Esophagus (tissue), 2 donors: Measurements from ENCODE around the gene TIMM10B. TPM values are rescaled to one million over a fixed set of nuclear protein-coding genes. Genes with fewer than 3 reads are reported as not detected.

ENCODE experiments used
- H3K27ac ChIP-seq, 2 donors: one replicate each; pipeline ENCODE4 v1.5.1; 2013; ENCODE audit warnings: low read depth in 2 of 2, mild to moderate bottlenecking in 2 of 2, inconsistent platforms in 1 of 2, low read length in 1 of 2, moderate library complexity in 1 of 2
- H3K27me3 ChIP-seq, 2 donors: one replicate each; pipeline ENCODE4 v1.6.1; 2013; ENCODE audit warnings: low read length in 2 of 2, control low read depth in 1 of 2, mild to moderate bottlenecking in 1 of 2; ENCODE audit not compliant: insufficient read depth in 2 of 2, control insufficient read depth in 1 of 2
- H3K36me3 ChIP-seq, 2 donors: one replicate each; pipeline ENCODE4 v1.6.1; 2013; ENCODE audit warnings: low read length in 1 of 2; ENCODE audit not compliant: control insufficient read depth in 2 of 2, insufficient read depth in 2 of 2
- H3K4me1 ChIP-seq, 2 donors: one replicate each; pipeline ENCODE4 v1.6.1; 2013; ENCODE audit warnings: low read length in 1 of 2; ENCODE audit not compliant: control insufficient read depth in 2 of 2, insufficient read depth in 2 of 2
- H3K4me3 ChIP-seq, 2 donors: one replicate each; pipeline ENCODE4 v1.5.1; 2013; ENCODE audit warnings: low read length in 2 of 2, mild to moderate bottlenecking in 2 of 2, low read depth in 1 of 2, moderate library complexity in 1 of 2
- H3K9me3 ChIP-seq, 2 donors: one replicate each; pipeline ENCODE4 v1.6.1; 2013; ENCODE audit warnings: mild to moderate bottlenecking in 2 of 2, low read depth in 1 of 2, low read length in 1 of 2, moderate library complexity in 1 of 2; ENCODE audit not compliant: control insufficient read depth in 2 of 2, insufficient read depth in 1 of 2
- WGBS, 2 donors: extraction: QIAGEN DNeasy Blood & Tissue Kit; methylation state at CpG; one replicate each; pipeline ENCODE4 v1.1.7; 2013; 5-methylcytosine and 5-hydroxymethylcytosine counted together
- polyA plus RNA-seq, 2 donors: library from polyadenylated mRNA; stranded (reverse); fragments of 200-250 nt; gene quantifications; one replicate each; pipeline ENCODE4 v1.2.3, GENCODE V29; 2013
- donor health status: healthy with polysubstance abuse.
- donor health status: Bipolar disorder and iron deficiency.

Gene TIMM10B
- polyA plus RNA-seq, 2 donors: 7.9 to 15.9 TPM

DNA sequence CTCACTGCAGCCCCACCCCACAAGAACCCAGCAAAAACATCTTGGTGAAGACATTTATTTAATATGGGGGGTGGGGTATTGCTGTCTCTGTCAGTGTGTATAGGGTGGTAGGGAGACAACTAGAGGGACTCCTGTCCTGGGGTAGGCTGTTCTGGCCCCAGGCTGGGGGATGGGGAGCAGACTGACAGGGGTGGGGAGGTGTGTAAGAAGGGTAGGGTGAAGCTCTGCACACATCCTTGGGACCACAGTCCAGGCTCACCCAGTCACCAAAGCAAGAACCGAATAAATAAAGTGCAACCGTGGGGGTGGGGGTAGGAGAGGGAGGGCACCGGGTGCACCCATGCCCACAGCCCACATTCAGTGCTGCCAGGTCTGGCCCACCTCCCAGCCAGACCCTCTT is 32.7 kb upstream of the TIMM10B start:
- H3K36me3 ChIP-seq: peaks cover 3 to 15% of the 10 kb centered on the region in 2 donors
- no peak overlapping the region for H3K27ac ChIP-seq
- no peaks in the 10 kb centered on the region for H3K4me1 ChIP-seq
- WGBS, 2 donors: 88 to 90% methylated on average over 3 of the region's 3 CpGs
- no peaks in the 10 kb centered on the region for H3K27me3 ChIP-seq
- H3K9me3 ChIP-seq: no peaks in the 10 kb centered on the region
- H3K4me3 ChIP-seq: no peak overlapping the region

- Histone ChIP-seq H3K4me1 (no peaks in the 10 kb centered on the region), H3K9me3 (peaks cover 0 to 2% of the 10 kb centered on the region in 2 donors), H3K27me3 (no peaks in the 10 kb centered on the region), H3K27ac (no peak overlapping the region), H3K36me3 (peaks cover 9 to 35% of the 10 kb centered on the region in 2 donors), H3K4me3 (no peak overlapping the region)
- 81 to 86% methylated on average over 3 of the region's 3 CpGs for WGBS, 2 donors
Measured at GRCh38 chr11:6452219-6452618, 29.1 kb upstream of the TIMM10B start.

DNA sequence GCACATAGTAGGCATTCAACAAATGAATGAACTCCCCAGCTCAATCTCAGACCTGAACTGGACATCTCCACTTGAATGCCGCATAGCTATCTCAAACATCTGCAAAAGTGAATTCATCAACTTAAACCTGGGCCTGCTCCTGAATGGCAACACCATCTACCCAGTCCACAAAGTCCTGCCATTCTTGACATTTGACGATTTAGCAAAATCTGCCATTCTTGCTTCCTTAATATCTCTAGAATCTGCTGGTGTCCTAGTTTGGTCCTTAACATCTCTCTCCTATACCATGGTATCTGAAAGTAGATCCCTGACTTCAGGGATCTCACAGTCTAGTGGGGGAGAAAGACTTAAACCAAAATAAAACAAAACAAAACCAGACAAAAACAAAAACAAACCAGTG is 28.1 kb upstream of the TIMM10B start:
- H3K36me3 ChIP-seq: peaks cover 12 to 40% of the 10 kb centered on the region in 2 donors

DNA sequence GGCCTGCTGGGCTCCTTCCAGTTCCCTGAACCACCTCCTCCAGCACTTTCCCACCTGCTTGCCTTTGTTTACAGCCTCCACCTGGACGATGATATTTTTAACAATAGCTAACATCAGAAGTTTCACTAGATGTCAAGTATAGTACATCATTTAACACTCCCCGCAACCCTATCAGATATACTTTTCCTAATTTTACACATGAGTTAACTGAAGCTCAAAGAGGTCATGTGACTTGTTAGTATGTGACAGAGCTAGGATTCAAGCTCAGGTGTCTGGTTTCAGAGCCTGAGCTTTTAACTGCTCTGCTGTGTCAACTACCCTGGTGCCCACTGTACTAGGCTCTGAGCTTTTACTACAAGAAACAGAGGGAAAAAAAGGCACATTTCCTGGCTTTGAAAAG is 26.2 kb upstream of the TIMM10B start:
- WGBS, 2 donors: 48 to 76% methylated on average over 2 of the region's 2 CpGs
- no peaks in the 10 kb centered on the region for H3K4me1 ChIP-seq
- peaks cover 11 to 29% of the 10 kb centered on the region in 2 donors for H3K36me3 ChIP-seq
- H3K4me3 ChIP-seq: no peak overlapping the region
- peaks cover 0 to 2% of the 10 kb centered on the region in 2 donors for H3K9me3 ChIP-seq
- H3K27ac ChIP-seq: no peak overlapping the region
- H3K27me3 ChIP-seq: no peaks in the 10 kb centered on the region

More for the DNA sequence above, 28.1 kb upstream of the TIMM10B start:
- no peak overlapping the region for H3K27ac ChIP-seq
- no peaks in the 10 kb centered on the region for H3K4me1 ChIP-seq
- WGBS, 2 donors: 96 to 97% methylated on average over 2 of the region's 2 CpGs
- H3K9me3 ChIP-seq: peaks cover 0 to 2% of the 10 kb centered on the region in 2 donors
- H3K4me3 ChIP-seq: no peak overlapping the region
- H3K27me3 ChIP-seq: no peaks in the 10 kb centered on the region

DNA sequence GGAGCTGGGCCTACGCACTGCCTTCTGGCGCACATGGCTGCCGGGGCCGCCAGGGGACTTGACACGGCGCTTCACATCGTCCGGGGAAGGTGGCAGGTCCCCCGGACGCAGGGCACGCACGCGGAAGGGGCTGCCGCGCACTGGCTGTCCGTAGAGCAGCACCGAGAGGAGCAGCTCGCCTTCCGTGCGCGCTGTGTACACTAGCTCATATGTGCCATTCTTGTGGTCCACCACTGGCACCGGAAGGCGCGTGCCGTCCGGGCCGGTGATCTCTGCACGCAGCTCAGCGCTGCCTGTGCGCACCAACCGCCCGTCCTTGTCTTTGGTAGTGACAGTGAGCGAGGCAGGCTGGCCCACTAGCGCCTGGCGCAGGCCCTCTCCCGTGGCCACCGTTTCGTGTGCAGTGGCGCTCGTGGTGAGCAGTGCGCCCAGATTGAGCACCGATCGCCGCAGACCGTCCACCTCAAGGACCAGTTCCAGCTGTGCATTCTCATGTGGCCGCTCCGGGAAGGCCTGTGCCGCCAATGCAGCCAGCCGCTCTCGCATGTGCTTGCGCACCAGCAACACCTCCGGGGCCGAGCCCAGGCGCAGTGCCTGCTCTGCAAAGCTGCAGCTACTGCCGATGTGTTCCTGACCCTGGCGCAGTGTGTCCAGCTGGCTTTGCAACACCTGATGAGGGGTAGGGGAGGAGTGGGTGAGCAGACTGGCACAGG is 24.8 kb upstream of the TIMM10B start:
- no peak overlapping the region for H3K27ac ChIP-seq
- H3K9me3 ChIP-seq: peaks cover 0 to 2% of the 10 kb centered on the region in 2 donors
- peaks cover 11 to 24% of the 10 kb centered on the region in 2 donors for H3K36me3 ChIP-seq
- 96 to 97% methylated on average over 56 of the region's 56 CpGs for WGBS, 2 donors
- H3K4me3 ChIP-seq: no peak overlapping the region
- no peaks in the 10 kb centered on the region for H3K4me1 ChIP-seq
- H3K27me3 ChIP-seq: no peaks in the 10 kb centered on the region

- Histone ChIP-seq H3K4me3 (no peak overlapping the region), H3K9me3 (peaks cover 0 to 2% of the 10 kb centered on the region in 2 donors), H3K4me1 (no peaks in the 10 kb centered on the region), H3K36me3 (peaks cover 11 to 24% of the 10 kb centered on the region in 2 donors), H3K27ac (no peak overlapping the region), H3K27me3 (no peaks in the 10 kb centered on the region)
- WGBS, 2 donors: 90 to 95% methylated on average over 26 of the region's 26 CpGs
Measured at GRCh38 chr11:6457581-6458320, 23.6 kb upstream of the TIMM10B start.

DNA sequence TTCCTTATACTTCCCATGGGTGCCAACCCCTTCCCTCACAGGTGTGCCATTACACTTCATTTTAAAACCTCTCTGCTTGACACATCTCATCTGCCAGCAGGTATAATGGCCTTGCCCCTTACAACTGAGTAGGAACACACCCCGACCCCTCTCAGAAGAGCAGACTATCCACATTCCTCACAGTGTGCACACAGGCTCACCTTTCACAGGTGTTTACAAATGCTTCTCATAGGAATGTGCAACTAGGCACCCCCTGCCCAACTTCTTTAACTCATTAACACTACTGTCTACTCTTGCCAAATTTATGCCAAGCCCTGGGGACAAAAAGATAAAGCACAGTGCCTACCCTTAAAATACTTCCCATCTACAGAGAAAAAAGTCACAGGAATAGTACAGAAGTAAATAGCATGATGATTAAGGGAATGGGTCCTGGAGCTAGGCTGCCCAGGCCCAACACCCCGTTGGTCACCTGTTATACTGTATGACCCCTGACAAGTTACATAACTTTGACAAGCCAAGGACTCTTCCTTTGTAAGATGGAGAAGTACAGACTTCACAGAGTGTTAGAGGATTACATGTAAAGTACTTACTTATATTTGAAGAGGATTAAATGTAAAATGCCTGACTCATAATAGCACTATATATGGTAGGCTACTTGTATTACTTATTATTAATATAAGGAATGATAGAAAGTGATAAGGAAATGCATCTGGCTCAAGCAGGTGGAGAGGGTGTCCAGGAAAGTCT is 22.8 kb upstream of the TIMM10B start:
- no peak overlapping the region for H3K27ac ChIP-seq
- H3K9me3 ChIP-seq: peaks cover 0 to 2% of the 10 kb centered on the region in 2 donors
- H3K27me3 ChIP-seq: no peaks in the 10 kb centered on the region
- H3K4me1 ChIP-seq: no peaks in the 10 kb centered on the region
- peaks cover 13 to 24% of the 10 kb centered on the region in 2 donors for H3K36me3 ChIP-seq
- WGBS, 2 donors: 71 to 78% methylated on average over 2 of the region's 2 CpGs
- no peak overlapping the region for H3K4me3 ChIP-seq

GRCh38 chr11:6459099-6459450 is 22.2 kb upstream of the TIMM10B start:
- H3K27ac ChIP-seq: no peak overlapping the region

DNA sequence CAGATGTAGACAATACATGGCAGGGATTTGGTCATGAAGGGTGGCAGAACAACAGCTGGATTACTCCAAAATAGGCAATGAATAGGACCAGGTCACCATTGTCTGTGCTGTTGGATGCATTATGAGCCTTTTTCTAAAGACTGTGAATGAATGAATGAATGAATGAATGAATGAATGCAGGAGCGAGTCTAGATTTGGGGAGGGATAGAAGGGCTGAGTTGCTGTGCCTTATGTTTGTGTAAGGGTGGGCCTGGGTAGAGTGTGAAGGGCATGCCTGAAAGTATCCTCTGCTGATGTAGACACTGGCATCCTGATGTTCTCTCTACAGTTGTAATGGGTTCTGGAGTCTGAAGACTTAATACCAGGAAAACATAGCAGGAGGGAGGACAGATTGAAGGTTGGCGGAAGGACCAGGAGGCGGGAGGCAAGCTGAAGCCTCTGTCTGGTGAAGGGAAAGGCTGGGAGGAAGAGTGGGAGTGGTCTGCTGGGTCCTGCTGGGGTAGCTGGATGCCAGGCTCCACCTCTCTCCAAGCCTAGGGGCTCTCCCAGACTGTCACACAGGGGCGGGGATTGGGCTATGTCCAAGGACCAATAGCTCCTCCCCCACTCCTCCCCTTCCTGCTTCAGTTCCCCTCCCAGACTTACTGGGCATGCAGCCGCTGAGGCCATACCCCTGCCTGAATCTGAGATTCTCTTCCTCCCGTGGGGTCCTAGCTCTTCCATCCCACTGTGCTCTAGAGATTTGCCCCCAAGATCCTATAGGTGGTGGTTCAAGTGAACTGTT is 12.4 kb upstream of the TIMM10B start:
- H3K4me3 ChIP-seq: no peak overlapping the region
- WGBS, 2 donors: 38 to 49% methylated on average over 5 to 6 of the region's 6 CpGs
- no peaks in the 10 kb centered on the region for H3K27me3 ChIP-seq
- peaks cover 0 to 5% of the 10 kb centered on the region in 2 donors for H3K4me1 ChIP-seq
- H3K9me3 ChIP-seq: no peaks in the 10 kb centered on the region
- H3K36me3 ChIP-seq: peaks cover 0 to 7% of the 10 kb centered on the region in 2 donors
- H3K27ac ChIP-seq: peak overlapping the region in 1 of 2 donors; percentile 14

More at GRCh38 chr11:6459099-6459450, 22.2 kb upstream of the TIMM10B start:
- WGBS, 2 donors: 74 to 90% methylated on average over 1 of the region's 1 CpG
- Histone ChIP-seq H3K27me3 (no peaks in the 10 kb centered on the region), H3K9me3 (peaks cover 0 to 2% of the 10 kb centered on the region in 2 donors), H3K4me1 (no peaks in the 10 kb centered on the region), H3K4me3 (no peak overlapping the region), H3K36me3 (peaks cover 16 to 28% of the 10 kb centered on the region in 2 donors)
